SH-SY5Y (cell line): ENCODE results near the gene LRRC27.

Experiments
- GATA2 ChIP-seq: IDR thresholded peaks from 2 replicates; pipeline ENCODE4 v1.6.1; 2011; ENCODE audit warnings: mild to moderate bottlenecking, low read depth, low read length
- GATA3 ChIP-seq: IDR thresholded peaks from 2 replicates; pipeline ENCODE4 v1.6.1; 2011; ENCODE audit warnings: low read depth, mild to moderate bottlenecking, low read length, moderate library complexity

Gene LRRC27

DNA sequence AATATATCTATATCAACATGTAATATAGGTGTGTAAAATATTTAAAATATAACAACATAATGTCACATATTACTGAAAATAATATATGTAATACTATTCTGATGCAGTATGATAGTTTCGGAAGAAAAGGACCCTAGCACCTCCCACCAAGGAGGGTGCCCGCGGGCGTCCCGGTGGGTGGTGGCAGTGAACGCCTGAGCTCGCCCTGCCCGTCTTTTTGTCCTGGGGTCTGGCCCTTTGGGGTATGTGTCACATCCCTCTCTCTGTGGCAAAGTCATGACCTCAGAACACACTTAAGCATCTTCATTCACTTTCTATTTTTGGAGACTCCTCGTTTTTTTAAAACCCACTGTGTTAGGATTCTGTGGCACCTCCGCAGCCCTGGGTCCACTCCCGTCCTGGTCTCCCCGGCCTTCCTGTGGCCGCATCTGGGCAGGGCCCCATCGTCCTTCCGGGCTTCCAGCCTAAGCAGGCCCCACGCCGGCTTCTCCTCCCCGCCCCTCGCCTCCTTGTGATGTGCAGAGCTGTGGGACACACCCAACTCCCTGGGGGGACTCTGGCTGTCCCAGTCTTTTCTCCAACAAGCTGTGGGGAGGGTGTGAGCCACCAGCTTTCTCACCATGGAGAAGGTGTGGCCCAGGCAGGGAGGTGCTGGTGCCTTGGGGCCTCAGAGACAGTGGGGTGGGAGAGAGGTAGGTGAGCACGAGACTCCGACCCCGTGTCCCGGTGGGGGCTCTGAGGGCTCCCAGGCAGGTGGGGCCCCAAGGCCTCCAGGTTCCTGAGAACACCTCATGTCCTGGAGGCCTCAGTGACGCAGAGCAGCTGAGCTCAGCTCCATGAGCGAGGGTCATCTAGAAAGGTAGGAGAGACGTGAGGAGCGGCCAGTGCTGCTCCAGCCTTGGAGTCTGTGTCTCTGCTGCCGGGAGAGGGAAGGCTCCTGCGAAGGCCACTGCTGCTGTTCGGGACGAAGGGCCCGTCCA lies 81.5 kb downstream of the LRRC27 start:
- TF ChIP-seq GATA2 (no peak), GATA3 (no peak)

DNA sequence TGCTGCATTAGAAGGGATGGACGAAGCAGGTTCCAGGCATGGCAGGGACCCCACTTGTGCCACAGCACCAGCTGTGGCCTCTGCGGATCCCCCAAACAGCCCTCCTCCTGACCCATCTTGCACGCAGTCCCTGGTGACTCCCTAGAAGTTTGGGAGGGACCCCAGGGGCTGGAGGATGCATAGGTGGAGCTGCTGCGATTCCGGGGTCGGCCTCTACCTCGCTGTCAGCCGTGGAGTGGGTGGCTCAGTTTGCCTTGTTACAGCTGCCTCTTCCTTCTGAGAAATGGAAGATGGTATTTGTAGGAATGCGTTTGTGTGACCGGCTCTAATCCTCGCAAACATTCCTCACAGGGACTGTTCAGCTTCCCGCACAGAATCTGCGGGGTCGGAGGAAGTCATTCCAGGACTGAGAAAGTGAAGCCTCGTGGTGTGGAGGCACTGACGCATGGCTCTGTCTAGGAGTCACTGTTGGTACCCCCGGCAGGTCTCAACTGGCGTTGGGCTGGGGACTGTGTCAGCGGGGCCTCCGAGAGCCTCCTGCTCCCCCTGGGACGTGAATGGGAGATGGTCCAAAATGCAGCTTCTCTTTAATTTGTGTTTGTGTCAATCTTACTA lies 82.5 kb downstream of the LRRC27 start:
- no peak for TF ChIP-seq GATA3
- TF ChIP-seq GATA2 = no peak

DNA sequence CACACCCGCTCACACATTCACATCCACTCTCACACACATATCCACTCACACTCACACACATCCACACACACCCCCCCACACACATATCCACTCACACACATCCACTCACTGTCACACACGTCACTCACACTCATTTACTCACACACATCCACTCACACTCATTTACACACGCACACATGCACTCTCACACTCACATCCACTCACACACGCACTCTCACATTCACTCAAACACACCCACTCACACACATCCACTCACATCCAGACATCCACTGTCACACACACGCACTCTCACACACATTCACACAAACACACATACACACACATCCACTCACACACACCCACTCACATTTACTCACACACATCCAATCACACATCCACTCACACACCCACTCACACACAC lies 83.3 kb downstream of the LRRC27 start:
- TF ChIP-seq GATA3 = no peak
- no peak for TF ChIP-seq GATA2

DNA sequence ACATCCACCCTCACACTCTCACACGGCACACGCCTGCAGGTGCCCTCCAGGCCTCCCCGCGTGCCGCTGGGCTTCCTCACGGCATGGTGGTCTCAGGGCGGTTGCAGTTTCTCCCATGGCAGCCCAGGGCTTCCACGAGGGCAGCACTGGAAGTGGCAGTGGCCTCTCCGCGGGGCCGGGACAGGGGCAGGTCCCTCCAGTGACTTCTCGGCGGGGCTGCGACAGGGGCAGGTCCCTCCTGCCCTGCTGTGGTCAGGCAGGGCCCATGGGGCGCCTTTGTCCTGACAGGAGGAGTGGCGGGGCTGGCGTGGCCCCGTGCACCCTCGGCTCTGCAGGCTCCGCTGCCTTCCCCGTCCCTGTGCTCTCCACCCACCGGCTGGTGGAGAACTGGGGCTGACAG lies 84.0 kb downstream of the LRRC27 start:
- TF ChIP-seq GATA2 = no peak
- TF ChIP-seq GATA3 = no peak

DNA sequence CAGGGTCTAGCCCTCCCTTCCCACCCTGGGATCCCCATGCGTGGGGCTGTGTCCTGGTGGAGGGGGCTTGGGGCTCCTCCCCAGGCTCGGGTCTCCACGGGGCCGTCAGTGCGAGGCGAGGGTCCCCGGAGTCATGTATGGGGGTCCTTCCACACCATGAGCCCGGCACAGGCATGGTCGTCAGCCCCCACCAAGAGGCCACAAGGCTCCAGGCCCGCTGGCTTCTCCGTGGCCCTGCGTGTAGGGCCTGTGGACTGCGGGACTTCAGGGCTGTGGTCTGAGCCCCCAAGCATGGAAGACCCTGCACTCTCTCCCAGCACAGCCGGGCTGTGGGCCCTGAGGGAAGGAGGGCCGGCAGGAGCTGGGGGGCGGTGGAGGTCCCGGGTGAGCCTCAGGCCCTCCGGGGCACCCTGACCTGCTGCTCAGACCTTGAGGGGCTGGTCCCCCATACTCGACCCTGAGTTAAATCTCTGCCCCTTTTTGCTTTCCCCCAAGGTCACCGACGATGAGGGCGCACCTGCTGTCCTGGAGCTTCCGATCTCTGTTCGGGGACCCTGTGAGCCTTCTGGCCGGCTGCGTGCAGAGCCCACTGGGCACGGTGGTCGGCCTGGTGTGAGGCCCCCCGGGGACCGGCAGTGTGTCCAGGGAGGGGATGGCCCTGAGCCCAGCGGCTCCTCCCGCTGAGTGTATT lies 84.7 kb downstream of the LRRC27 start:
- TF ChIP-seq GATA2 (no peak), GATA3 (no peak)

DNA sequence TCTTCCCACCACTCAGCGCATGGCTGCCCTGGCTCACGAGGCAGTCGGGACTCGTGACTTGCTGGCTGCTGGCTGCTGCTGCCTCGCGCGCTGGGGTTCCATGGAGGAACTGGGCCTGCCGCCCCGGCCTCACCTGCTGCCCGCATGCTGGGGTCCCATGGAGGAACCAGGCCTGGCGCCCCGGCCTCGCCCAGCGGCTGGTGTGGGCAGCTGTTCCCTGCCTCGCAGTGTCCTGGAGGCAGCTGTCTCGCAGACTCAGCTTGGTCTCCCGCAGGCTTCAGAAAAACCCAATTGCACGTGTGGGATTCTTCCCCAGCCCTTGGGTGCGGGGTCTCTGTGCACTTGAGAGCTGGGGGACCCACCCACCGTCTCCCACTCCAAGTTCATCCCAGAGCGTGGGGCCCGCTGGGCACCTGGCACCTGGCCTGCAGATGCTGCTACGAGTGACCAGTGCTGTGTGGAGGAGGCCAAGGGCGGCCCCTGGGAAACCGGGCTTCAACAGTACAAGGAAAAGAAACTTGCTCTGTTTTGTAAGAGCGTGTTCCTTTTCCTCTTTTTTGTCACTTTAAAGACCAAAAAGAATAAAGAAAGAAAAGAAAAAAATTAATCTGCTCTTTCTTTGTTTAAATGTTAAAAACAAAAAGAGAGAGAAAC lies 85.4 kb downstream of the LRRC27 start:
- TF ChIP-seq GATA2 (no peak), GATA3 (no peak)

DNA sequence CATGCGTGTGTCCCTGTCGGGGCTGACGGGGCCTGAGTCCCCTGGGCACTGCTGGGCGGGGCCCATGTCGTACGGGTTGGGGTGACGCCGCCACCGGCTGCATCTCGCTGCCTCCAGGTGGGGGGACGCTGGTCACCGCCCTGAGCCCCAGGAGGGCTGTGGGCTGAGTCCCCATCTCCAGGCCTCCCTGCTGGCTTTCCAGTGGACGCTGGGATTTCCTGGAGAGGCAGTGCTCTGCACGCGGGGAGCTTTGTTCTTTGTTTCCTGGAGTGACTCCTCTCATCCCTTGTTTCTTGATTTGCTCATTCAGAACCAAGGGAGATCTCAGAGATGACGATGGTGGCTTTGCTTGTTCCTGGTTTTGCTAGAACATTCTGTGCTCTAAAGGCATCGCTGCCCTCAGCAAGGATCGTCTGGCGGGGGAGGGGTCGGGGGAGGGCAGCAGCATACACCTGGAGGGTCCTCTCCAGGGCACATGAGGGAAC lies 86.0 kb downstream of the LRRC27 start:
- TF ChIP-seq GATA2 = no peak
- TF ChIP-seq GATA3 = no peak

DNA sequence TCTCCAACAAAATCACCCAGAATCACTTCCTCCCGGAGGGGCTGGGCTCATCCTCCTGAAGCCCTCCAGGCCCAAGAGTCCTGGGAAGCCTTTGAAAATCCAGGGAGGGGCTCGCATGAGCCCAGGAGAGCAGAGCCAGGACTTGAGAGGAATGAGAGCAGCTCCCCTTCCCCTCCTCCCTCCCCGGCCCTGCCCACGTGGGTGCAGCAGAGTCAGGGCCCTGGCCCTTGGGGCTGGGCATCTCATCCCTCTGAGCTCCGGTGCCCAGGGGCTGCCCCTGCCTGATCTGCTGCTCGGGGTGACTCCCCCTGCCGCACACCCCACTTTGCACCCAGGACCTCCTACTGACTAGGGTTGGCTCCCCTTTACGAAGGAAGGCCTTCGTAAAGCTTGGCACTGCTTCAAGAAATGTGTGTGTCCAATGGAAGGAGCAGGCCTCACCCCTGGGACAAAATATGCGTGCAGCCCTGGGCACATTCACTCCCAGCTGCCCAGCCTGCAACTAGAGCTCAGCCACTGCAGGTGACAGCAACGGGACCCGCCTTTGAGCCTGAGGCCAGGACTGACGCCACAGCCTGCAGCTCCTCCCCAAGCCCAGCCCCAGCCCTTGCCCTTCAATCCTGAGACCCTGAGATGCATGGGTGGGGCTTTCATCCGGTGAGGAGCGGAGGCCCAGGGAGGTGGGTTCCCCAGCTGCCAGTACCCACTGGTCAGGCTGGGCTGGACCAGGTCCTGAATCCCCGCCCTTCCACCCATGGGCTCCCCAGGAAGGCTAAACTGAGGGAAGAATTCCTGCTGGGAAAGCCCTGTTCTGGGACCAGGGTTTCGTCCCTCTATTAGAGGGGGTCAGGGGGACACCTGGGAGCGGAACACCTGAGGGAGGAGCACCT lies 86.8 kb downstream of the LRRC27 start:
- TF ChIP-seq GATA2 = no peak
- TF ChIP-seq GATA3 = no peak

DNA sequence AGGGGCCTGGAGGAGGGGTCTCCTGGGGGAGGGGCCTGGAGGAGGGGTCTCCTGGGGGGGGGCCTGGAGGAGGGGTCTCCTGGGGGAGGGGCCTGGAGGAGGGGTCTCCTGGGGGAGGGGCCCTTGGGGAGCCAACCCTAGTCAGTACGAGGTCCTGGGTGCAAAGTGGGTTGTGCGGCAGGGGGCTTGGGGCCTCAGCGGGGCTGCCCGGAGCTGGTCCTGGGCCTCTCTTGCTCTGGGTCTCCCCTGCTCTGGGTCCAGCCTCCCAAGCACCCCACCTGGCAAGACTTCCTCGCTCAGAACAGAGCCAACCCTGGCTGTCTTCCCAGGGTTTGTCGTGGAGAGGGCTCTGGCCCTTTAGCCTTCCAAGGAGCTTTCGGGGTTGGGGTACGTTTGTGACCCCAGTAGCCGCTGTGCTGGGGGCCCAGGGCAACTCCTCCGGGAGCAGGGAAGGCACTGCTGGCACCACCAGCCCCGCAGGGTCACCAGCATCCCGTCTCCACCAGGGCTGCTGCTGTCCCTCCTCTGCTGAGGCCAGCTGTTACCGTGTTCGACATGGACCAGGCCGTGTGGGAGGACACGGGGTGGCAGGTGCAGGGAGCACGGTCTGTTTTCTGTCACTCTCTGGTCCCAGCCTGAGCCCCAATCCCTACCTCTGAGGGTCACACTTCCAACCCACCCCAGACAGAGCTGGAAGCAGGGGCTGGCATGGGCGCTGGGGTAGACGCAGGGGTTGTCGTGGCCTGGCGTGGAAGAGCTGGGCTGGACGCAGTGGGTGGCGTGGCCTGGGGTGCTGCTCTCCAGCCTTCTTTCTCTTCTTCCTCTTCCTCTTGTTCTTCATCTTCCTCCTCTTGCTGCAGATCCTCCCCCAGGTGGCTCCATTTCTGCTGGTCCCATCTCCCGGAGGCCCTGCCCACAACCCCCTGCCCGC lies 87.8 kb downstream of the LRRC27 start:
- TF ChIP-seq GATA2 = no peak
- no peak for TF ChIP-seq GATA3

DNA sequence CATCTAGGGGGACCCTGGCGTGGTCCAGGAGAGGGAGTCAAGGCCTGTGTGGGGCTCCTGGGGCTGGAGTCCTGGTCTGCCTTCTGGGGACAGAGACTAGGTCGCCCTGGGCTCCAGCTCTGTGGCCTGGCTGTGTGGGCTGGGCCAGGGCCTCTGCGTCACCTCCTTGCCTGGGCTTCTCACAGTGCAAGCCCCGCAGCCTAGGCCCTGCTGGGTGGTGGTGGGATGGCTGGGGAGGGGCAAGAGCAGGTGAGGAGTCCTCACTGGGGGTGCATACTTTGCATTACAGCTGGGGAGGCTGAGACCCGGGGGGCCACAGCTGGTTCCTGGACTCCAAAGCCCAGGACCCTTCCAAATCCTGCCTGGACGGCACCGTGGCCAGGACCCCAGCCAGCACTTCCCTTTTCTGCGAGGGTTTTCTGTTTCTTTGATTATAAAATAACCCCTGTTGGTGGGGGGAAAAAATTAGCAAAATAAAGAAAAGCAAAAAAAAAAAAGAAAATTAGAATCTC lies 88.5 kb downstream of the LRRC27 start:
- no peak for TF ChIP-seq GATA2
- TF ChIP-seq GATA3 = no peak

DNA sequence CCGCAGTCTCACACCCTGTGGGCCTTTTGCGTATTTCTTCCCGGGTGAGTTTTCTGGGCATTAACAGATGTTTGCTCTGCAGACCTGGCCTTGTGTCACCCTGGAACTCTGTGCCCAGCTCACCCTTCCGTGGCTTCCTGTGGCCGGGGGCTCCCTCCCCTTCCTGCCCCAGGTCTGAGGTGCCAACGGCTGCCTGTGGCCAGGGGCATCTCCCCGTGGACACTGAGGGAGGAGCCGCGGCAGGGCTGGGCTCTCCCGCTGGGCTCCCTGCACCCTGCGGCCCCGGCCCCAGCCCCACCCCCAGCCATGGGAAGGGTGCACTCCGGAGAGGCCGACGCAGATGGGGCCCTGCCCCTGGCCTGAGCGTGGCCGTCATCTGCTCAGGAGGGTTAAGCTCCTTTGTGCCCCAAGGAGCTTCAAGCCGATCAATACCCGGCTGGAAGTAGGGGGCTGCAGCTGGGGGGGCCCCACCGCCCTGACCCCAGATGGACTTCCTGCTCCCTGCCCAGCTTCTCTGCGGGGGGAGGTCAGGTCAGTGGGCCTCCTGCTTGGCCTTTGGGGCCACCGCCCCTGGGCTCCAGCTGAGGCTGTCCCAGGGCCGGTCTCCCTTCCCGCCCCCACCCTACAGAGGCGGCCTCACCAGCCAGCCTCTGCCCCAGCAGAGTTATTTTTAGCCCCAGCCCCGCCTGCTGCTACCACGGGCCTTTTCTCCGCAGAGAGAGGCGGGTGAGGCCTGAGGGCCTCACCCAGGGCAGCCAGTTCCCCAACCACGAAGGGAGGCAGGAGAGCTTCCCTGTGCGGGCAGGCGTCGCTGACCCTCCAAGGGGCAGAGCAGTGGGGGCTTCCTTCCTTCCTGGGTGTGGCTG lies 89.2 kb downstream of the LRRC27 start:
- TF ChIP-seq GATA2 (no peak), GATA3 (no peak)
